Measurements from ENCODE around the gene SIRT5.

Gene SIRT5

GRCh38 chr6:13629459-13630116 lies 55.2 kb downstream of the SIRT5 start:
- DNase-seq (ENCODE audit: extremely low read depth in 1 of 2, low read depth in 1 of 2), result no peak

GRCh38 chr6:13630499-13630898 lies 56.1 kb downstream of the SIRT5 start:
- DNase-seq (ENCODE audit: extremely low read depth in 1 of 2, low read depth in 1 of 2), result no peak

DNA sequence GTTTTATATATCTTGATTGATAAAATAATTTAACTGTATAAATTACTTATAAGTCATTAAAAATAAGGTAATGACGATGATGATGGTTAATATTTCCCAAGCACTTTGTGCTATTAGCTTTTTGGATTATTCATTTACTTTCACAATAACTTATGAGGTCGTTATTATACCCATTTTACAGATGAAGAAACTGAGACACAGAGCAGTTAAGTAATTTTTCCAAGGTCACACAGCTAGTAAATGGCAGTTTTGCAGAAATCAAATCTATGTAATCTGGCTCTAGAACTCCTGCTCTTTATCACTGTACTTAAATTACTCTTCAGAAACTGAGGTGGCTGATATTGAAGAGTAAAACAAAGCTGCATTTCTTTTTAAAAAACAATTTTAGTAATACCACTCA lies 58.9 kb downstream of the SIRT5 start:
- no peak for DNase-seq (ENCODE audit: extremely low read depth in 1 of 2, low read depth in 1 of 2)

DNA sequence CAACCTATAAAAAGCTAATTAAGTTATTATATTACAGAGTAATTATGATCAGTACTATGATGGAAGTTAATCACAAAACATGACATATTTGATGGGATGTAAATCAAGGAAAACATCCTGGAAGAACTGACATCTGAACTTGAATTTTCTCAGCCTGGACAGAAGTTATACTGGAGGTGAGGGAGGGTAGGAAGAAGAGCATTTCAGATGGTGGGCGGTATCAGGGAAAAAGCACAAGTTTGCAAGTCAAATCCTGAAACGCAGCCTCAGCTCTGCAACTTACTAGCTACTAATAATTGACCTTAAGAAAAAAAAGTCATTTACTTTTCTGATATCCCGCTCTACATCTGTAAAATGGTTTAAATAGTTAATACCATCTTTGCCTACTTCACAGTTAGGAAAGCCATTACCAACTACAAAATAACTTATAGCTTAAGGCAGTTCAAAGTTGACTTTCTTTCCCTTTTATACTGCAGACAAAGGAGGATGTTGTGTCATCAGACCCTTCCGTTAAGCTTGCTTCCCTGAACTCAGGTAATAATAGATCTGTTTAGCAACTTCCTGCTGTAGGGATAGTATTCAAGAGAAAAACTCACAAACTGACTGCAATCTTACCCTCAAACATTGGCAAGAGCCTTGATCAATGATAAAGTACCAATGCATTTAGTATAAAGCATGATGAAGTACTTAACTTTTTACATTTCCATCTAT lies 61.7 kb downstream of the SIRT5 start:
- DNase-seq (ENCODE audit: extremely low read depth in 1 of 2, low read depth in 1 of 2), result no peak

GRCh38 chr6:13638014-13638413 lies 63.6 kb downstream of the SIRT5 start:
- no peak for DNase-seq (ENCODE audit: extremely low read depth in 1 of 2, low read depth in 1 of 2)

DNA sequence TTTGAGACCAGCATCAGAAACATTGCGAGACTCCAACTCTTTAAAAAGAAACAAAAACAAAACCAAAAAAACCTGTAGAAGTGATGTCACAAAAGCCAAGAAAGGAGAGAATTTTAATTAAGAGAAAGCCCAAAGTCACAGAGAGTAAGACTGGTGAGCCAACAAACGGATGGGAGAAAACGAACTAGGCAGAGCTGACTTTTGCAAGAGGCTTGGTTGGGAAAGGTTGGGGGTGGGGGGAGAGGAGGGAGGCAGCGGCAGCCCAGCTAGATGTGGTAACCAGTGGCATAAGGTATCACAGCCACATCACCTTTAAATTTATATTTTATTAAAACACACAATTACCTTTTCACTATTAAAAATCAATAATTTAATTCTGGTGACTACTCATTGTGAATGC lies 64.2 kb downstream of the SIRT5 start:
- no peak for DNase-seq (ENCODE audit: extremely low read depth in 1 of 2, low read depth in 1 of 2)

GRCh38 chr6:13641315-13641714 lies 66.9 kb downstream of the SIRT5 start:
- no peak for DNase-seq (ENCODE audit: extremely low read depth in 1 of 2, low read depth in 1 of 2)

DNA sequence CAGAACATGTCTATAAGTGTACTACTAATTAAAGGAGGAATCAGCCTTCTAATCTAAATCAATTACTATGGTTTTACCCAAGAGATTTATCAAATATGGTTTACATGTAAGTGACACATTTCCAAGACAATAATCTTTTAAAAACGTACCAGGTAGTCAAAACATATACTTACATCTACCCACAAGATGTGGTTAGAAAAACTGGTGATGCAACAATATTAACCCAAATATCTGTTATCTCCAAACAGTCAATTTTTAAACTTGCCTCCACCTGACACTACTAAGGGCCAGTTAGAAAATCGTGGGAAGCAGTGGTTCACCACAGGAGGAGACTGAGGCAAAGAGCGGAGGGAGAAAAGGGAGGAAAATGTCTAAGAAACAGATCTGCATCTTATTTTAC lies 68.7 kb downstream of the SIRT5 start:
- DNase-seq (ENCODE audit: extremely low read depth in 1 of 2, low read depth in 1 of 2), result no peak

DNA sequence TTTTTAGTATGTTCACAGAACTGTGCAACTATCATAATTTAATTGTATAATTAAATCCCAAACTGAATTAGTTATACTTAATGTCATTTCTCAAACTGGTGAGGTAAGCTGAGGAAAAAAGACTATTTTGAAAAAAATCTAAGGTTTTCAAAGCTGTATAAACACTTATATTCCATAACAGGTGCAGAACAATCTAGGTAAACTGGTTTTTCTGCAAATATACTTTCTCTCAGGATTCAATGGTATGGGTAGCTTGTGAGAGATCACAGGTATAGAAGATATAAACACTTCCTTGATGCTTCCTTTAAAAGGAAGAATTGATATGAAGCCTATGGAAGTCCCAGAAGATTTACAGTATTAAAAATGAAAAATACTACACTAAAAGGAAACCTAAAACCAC lies 74.4 kb downstream of the SIRT5 start:
- no peak for DNase-seq (ENCODE audit: extremely low read depth in 1 of 2, low read depth in 1 of 2)

- no peak for DNase-seq (ENCODE audit: extremely low read depth in 1 of 2, low read depth in 1 of 2)
Observed at GRCh38 chr6:13649393-13649792, 75.0 kb downstream of the SIRT5 start.

GRCh38 chr6:13653296-13653695 lies 78.9 kb downstream of the SIRT5 start:
- no peak for DNase-seq (ENCODE audit: extremely low read depth in 1 of 2, low read depth in 1 of 2)

DNA sequence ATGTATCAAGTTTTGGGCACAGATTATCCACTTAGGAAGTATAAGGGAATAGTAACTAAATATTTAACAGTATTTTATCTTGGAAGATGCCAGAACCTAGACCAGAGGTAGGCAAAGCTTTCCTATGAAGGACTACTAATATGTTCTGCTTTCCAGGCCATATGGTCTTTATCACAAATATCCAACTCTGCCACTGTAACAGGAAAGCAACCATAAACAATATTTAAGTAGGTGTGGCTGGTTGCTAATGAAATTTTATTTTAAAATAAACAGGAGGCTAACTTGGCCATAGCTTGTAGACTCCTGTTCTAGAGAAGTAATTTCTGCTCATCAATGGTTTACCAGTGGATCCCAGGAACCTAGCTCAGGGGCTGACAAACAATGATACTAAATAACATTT lies 80.1 kb downstream of the SIRT5 start:
- DNase-seq (ENCODE audit: extremely low read depth in 1 of 2, low read depth in 1 of 2), result no peak

DNA sequence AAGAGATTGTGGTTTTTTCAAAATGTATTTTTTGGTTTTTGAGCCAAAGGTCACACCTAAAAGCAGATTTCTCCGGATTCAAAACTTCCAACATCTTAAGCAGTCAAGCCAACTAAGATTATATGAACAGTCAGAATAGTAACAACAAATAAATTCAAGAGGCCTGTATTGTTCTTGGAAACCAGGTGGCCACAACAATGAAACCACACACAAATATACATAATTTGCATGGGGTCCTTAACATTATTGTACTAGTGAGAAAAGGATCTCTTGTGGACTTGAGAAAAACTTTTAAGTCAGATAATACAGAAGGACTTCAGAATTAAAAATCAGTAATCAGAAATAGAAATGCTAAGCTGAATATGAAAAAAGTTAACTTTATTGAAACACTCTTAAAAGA lies 81.3 kb downstream of the SIRT5 start:
- no peak for DNase-seq (ENCODE audit: extremely low read depth in 1 of 2, low read depth in 1 of 2)

DNA sequence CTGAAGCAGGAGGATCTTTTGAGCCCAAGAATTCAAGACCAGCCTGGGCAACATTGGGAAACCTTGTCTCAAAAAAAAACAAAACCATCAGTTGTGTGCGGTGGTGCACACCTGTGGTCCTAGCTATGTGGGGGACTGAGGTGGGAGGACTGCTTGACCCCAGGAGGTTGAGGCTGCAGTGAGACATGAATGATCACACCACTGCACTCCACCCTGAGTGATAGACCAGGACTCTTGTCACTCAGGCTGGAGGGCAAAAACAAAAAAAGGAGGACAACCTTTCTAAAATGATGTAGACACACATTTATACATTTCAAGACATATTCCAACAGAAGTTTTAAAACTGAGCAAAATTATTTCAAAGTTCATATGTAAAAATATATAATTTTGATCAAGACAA lies 85.9 kb downstream of the SIRT5 start:
- DNase-seq (ENCODE audit: extremely low read depth in 1 of 2, low read depth in 1 of 2), result no peak

DNA sequence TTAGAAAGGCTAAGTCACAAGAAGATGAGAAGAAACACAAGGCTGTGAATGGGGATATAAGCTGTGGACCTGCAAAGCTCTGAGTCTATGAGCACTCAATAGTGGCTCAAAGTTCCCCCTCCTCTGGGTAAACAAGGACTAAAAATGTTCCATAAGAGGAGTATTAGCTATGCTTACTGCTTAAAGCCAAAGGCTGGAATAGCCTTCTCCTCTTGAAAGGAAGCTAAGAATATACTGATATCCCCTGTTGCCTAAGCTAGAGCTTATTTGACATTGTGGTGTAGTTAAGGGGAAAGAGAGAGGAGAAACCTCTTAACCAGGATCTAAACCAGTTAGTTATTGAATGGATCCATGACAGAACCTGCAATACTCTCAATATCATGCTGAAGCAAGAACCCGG lies 86.5 kb downstream of the SIRT5 start:
- no peak for DNase-seq (ENCODE audit: extremely low read depth in 1 of 2, low read depth in 1 of 2)

DNA sequence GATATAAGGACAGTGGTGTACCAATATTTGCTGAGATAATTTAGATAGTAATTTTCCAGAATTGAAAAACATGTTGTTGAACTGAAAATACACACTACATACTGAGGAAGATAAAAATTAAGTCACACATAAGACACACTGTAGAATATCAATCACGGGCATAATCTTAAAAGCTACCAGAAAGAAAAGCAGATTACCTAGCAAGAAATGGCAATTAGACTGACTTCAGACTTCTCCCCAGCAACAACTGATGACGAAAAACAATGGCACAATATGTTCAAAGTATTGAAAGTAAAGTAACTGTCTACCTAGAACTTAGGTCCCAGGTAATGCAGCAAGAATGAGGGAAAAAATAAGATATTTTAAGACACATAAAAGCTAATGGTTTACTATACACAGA lies 87.2 kb downstream of the SIRT5 start:
- no peak for DNase-seq (ENCODE audit: extremely low read depth in 1 of 2, low read depth in 1 of 2)

- DNase-seq (ENCODE audit: extremely low read depth in 1 of 2, low read depth in 1 of 2), result no peak
Observed at GRCh38 chr6:13662651-13663334, 88.4 kb downstream of the SIRT5 start.

DNA sequence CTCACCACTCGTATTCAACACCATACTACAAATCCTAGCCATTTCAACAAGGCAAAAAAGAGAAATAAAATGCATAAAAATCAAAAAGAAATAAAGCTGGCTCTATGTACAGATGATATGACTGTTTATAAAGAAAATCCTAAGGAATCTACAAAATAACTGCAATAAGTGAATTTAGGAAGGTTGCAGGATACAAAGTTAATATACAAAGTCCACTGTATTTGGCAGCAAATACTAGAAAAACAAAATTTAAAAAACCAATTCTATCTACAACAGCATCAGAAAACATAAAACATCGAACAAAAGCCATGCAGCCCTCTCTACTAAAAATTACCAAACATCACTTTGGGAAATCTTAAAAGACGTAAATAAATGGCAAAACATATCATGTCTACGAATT lies 89.6 kb downstream of the SIRT5 start:
- no peak for DNase-seq (ENCODE audit: extremely low read depth in 1 of 2, low read depth in 1 of 2)

All from stimulated activated CD8-positive, alpha-beta memory T cell treated with anti-CD3 and anti-CD28 coated beads, Interleukin-7, amount 100 ng/mL, for 48 hours (primary cell).